PC-9 (cell line): ENCODE results near the gene CHMP1B.

ENCODE experiments used
- CTCF ChIP-seq: fragments of 200-600 bp; sonication (generic); conservative IDR thresholded peaks from 2 replicates; pipeline ENCODE4 v1.6.1; 2017; ENCODE audit warnings: mixed run types, antibody characterized with exemption, mild to moderate bottlenecking, moderate library complexity
- EZH2 ChIP-seq: fragments of 200-600 bp; sonication (generic); IDR thresholded peaks from 2 replicates; pipeline ENCODE4 v1.8.0; 2017; ENCODE audit warnings: antibody characterized with exemption, low read depth

GRCh38 chr18:11850821-11851145 is 430 bp upstream of the CHMP1B start:
- no peak for TF ChIP-seq CTCF
- no peak for TF ChIP-seq EZH2
